ENCODE results near the gene CARMIL1. TPM values are rescaled to one million over a fixed set of nuclear protein-coding genes. Genes with fewer than 3 reads are reported as not detected.
A peak's percentile ranks its signal among the peaks of the same experiment; 100 is the strongest.

The CARMIL1 gene
- total RNA-seq, 1 experiment from 2014 or later: 2.6 TPM

DNA sequence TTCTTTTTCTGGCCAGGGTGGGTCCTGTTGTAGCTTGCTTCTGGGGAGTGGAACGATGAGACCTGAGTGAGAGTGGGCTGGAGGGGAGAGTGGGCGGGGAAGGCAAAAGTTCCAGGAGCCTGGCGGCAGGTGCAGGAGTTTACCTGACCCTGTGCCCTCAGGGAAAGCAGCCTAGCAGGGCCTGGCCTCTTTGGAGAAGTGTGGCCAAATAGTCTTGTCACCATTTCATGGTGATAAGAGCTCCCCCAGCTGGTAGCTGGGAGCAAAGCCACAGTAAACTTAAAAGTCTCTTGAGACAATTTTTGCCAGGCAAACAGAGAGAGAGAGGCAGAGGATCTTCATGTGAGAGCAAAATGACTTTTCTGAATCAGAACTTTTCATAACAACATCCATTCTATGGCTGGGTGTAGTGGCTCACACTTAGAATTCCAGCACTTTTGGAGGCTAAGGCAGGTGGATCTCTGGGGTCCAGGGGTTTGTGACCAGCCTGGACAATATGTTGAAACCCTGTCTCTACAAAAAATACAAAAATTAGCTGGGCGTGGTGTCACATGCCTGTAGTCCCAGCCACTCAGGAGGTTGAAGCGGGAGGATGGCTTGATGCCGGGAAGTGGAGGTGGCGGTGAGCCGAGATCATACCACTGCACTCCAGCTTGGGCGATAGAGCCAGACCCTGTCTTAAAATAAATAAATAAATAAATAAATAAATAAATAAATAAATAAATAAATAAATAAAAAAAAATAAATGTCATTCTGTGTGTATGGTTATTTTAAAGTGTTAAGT, 211.0 kb downstream of the CARMIL1 start:
- peak; percentile 59 for DNase-seq (ENCODE audit: extremely low read depth, low read depth)

DNA sequence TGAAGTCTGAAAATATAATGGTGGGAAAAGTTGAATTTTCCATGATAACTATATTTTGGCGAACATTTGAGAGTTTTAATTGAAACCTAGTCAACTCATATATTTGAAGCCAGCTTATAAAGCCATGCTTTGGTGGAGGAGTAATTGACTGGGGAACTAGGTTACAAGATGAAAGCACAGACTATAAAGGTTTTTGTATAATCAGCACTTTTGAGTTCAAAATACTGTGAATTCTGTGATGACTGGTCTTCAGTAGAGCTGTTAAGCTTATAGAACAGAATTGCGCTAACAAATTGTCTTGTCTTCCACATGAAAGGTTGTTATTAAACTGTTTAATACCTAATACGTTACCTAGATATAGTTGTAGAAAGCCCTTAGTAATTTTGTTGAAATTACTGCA, 213.8 kb downstream of the CARMIL1 start:
- no peak for DNase-seq (ENCODE audit: extremely low read depth, low read depth)

DNA sequence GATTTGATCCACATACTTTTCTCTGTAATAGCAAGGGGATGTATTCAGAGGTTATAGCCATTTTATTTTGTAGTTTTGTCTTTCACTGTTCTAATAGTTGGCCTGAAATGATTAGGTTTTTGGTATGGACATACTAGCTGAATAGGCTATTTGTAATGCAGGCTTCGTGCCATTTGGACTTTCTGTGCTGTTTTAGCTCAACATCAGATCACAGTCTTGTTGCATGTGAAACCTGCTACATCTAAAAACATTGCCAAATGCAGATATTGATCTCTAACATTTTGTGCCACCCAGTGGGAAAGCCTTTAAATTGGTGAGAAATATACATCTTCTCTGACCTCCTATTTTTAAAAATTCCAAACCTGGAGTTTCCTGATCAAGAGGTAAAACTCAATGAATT, 215.3 kb downstream of the CARMIL1 start:
- no peak for DNase-seq (ENCODE audit: extremely low read depth, low read depth)

DNA sequence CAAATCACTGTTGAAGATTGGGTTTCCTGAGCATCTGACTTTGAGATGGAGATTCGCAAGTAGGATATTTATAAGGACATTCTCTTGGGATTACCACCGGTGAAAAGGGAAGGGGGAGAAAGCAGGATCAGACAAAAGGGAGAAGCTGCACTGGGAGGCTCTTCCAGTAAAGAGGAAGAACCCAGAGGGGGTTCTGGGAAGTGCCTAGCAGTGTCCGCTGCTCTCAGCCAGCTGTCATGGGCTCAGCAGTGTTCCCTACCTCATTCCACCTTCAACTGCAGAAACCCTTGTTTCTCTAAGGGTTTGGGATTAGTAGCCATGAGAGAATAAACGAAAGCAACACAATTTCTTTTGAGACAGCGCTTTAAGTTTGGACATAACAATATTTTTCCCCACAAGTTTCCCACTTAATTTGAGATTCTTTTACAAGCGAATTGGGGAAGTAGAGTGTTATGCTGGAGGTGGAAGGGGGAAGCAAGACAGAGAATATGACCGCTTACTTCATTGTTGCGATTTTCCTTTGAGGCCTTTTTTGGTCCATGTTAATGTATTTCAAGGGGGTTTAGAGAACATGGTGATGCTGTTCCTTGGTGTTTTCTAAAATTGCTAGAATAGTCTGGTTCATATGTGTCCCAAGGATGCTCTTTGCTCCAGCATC, 218.3 kb downstream of the CARMIL1 start:
- no peak for DNase-seq (ENCODE audit: extremely low read depth, low read depth)

DNA sequence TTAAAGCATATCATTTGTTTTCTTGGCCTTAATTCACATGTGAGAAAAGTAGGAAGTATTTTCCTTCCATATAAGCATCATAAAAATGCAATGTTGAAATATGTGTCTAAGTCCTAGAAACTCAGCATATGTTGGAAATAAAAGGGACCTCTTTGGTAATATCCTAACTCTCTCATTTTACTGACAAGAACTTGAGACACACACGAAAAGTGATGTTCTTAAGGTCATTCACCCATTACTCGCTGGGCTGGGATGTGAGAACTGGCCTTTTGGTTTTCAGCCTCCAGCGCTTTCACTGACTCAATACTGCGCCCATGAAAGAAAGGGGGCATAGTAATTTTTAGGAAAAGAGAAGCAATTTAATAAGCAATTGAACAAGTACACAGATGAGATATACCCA, 219.3 kb downstream of the CARMIL1 start:
- no peak for DNase-seq (ENCODE audit: extremely low read depth, low read depth)

DNA sequence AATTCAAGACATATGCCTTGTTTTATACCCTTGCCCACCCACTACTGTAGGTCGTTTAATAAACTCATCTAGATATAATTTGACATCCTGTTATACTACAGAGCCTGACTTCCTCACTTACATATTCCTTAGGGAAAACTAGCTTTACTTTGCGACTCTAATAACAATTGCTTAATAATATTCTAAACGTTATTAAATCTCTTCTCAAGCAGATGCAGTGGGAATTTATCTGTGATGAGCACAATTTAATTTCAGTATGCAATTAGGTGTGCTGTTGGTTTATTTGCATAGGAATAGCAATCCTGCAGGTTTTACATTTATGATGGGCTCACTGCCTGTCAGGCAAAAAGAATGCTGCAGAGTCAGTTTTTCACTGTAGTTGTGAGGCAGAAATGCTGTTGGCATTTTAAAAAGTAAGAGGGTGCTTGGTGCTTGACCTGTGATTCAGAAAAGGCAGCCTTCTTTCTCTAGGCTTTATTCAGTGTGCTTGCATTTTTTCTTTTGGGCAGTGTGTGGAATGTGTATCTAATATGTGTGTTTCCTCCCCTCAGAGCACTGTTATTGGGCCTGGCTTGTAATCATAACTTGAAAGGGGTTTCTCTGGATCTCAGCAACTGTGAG, 220.6 kb downstream of the CARMIL1 start:
- no peak for DNase-seq (ENCODE audit: extremely low read depth, low read depth)

DNA sequence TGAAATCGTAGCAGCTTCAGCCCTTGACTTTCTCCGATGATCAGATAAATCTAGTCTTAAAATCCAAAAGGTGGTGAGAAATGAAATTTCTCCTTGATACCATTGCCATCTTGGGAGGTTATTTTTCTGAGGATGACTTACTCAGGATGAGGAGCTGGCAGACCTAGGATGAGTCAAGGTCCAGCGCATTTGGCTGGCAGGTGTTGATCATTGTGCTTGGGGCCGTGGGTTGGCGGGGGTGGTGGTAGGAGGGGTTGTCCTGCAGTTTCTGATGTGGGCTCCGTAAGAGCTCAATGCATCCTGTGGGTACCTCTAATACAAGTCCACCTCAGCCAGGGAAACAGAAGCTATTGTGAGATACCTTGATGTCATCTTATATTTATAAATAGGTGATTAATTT, 224.5 kb downstream of the CARMIL1 start:
- DNase-seq (ENCODE audit: extremely low read depth, low read depth): no peak

DNA sequence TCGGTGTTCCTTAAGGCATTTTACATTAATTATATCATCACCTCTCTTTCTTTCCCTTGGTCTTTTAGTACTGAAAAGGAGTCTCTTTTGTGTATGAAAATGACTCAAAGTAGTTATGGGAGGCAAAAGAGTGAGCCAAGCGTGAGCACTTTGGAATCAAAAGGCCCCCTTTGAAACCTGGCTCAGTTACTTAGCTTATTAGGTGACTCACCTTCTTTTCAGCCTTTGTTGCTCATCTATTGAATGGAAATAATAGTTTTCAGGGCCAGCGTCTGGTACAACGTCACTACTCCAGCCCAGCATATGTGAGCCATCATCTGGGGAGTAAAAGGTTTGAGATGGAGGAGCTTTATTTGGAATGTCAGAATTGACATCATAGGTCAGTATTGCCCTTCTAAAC, 225.5 kb downstream of the CARMIL1 start:
- no peak for DNase-seq (ENCODE audit: extremely low read depth, low read depth)

DNA sequence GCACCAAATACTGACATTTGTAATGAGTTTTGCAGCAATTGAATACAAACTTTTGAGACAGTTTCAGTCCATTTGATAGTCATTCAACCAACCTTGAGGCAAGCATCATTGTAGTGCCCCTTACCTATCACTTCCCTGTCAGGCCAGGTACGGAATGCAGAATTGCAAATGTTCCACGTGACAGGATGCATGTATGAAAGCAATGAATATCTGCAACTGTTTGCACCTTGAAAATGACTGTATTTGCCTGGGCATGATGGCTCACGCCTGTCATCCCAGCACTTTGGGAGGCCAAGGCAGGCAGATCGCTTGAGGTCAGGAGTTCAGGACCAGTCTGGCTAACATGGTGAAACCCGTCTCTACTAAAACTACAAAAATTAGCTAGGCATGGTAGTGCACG, 226.8 kb downstream of the CARMIL1 start:
- DNase-seq (ENCODE audit: extremely low read depth, low read depth): no peak

DNA sequence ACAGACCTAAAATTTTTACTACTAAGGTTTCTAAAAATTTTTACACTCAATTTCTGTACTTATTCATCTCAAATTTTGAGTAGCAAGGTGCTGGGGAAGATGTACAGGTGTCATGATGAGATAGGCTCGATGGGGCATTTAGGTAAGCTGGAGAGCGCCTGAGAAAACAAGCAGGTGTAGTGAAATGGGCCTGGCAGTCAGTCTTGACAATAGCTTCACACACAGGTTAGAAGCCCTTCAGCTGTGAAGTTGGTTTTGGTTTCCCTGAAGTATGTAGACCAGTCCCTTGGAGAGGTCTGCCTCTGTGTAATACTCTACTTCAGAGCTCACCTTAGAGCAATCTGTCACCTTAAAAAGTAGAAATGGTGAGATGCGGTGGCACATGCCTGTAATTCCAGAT, 228.9 kb downstream of the CARMIL1 start:
- no peak for DNase-seq (ENCODE audit: extremely low read depth, low read depth)

DNA sequence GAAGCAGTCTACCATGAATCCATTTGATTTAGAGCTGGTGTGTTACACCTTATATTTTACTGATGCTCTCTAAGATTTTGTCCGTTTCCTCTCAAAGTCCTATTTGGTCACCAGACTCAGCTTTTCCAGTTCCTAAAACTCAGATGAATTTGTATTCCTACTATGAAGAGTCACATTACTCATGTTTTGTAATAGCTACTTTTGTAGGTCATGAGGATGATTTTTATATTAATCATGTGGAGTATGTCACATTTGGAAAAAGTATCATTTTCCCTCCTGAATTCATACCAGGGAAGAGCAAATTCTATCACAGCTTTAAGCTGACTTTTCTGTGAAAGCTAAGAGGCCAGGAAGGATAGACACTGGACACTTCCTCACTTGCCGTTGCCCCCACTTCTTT, 232.2 kb downstream of the CARMIL1 start:
- DNase-seq (ENCODE audit: extremely low read depth, low read depth): no peak

DNA sequence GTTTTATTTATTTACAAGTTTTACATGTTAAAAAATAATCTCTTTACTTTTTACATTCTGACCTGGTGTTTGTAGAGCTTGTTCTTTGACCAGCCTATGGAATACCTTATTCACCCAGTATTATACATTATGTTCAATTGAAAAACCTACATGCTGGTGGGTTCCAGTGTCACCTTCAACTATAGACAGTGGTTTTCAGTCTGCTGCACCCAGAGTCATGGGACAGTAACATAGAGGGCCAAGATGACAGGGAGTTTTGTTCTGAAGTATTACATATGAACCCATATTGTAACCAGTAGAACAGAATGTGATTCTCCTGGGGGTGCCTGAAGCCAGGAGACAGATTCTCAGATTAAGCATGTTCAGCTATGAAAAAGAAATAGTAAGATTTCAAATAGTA, 233.4 kb downstream of the CARMIL1 start:
- no peak for DNase-seq (ENCODE audit: extremely low read depth, low read depth)

DNA sequence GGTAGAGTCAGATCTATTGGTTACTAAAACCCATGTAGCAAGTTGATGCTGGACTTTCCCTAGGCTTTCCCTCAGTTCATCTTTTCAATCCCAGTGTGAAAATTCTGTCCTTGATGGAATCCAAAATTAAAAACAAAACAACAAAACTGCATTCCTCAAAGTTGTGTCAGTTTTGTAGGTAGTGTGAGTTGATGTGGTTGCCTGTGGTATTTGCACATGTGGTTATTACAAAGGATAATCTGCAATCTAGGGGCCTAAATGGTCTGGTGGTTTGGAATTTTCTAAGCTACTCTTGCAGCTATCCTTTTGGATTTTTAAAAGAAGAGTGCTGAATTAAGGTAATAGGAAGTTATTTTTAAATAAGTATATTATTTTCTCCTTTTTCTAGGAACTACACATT, 240.7 kb downstream of the CARMIL1 start:
- DNase-seq (ENCODE audit: extremely low read depth, low read depth): no peak

DNA sequence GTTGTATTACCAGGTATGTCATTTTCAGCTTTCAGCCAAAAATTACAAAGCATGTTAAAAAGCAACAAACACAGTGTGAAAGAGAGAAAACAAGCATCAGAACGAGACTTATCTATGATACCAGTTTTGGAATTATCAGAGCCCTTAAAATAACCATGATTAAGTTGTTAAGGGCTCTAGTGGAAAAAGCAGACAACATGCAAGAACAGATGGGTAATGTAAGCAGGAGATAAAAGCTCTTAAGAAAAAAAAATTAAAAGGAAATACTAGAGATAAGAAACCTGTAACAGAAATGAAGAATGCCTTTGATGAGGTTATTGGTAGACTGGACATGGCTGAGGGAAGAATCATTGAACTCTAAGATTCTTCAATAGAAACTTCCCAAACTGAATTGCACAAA, 245.4 kb downstream of the CARMIL1 start:
- DNase-seq (ENCODE audit: extremely low read depth, low read depth): no peak

DNA sequence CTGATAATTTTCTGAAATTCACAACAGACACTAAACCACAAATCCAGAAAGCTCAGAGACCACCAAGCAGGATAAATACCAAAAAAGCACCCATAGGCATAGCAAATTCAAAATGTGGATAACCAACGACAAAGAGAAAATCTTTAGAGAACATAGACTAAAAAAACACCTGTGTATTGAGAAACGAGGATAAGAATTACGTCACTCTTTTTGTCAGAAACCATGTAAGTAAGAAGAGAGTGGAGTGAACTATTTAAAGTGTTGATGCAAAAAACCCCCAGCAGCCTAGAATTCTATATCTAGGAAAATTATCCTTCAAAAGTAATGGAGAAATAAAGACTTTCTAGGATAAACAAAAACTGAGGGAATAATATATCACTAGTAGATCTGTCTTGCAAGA, 245.9 kb downstream of the CARMIL1 start:
- DNase-seq (ENCODE audit: extremely low read depth, low read depth): no peak

DNA sequence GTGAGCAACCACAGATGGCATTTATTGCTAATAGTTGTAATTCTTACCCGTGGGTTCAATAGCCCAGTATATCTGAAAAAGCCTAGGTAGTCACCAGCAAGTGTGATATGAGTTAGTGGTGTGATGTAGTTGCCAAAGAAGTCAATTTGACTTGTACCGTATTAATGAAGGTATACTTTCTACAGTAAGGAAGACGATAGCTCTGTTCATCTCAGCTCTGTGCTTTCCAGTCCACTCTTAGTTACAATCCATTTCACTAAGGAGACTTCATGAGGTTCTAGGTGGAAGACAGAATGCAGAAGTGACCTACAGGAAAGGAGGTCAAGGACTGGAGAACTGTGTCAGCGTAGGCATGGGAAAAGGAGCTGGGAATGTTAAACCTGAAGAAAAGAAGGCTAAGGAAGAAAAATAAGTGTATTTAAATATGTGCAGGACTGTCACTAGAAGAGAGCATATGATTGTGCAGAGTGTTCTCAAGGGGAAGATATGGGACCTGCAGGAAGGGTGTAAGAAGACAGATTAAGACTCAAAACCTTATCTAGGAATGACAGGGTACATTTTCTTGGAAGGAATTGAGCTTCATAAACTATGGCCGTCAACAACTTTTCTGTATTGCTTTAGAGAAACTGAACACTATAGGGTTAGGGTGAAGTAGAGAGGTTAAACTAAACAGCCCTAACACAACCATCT, 255.9 kb downstream of the CARMIL1 start:
- DNase-seq (ENCODE audit: extremely low read depth, low read depth): no peak

DNA sequence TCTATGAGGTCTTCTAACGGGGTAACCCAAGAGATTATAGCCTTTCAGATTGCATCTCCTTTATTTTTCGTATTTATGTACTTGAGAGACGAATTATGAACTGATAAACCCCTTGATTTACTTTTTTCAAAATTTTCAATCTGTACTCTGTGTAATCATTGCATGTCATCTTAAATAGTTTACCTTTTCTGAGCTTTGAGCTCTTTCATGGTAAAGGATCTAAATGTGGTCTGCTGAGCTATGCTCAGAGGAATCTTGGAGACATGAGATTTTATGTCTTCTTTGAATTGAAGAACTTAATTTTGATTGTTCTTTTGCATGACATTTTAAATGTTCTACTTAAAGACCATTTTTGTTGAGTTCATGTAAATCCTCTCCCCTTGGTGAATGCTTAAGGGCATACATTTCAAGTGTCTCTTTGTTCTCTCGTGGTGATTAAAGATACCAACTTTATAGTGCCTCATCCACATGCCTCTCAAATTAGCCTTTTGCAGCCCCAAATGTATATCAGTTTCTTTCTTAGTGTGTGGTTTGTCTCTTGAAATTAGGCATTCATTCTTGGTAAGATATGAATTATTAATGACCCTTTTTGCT, 256.6 kb downstream of the CARMIL1 start:
- no peak for DNase-seq (ENCODE audit: extremely low read depth, low read depth)

DNA sequence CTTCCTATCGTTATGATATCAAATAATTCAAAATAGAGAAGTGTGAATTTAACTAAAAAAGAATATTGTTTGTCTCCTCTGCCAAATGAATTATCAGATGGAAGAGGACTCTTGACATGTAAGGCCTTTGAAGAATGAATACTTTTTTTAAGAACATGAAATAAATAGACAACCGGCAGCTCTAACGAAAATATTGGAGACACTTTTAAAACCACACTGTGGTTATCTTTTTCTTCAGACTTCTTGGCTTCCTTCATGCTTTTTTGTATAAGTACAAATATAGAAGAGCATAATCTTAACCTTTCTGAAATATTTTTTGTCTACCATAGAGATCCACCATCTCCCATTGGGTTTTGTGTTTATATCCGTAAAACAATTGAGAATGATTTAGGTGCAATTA, 257.6 kb downstream of the CARMIL1 start:
- DNase-seq (ENCODE audit: extremely low read depth, low read depth): no peak

DNA sequence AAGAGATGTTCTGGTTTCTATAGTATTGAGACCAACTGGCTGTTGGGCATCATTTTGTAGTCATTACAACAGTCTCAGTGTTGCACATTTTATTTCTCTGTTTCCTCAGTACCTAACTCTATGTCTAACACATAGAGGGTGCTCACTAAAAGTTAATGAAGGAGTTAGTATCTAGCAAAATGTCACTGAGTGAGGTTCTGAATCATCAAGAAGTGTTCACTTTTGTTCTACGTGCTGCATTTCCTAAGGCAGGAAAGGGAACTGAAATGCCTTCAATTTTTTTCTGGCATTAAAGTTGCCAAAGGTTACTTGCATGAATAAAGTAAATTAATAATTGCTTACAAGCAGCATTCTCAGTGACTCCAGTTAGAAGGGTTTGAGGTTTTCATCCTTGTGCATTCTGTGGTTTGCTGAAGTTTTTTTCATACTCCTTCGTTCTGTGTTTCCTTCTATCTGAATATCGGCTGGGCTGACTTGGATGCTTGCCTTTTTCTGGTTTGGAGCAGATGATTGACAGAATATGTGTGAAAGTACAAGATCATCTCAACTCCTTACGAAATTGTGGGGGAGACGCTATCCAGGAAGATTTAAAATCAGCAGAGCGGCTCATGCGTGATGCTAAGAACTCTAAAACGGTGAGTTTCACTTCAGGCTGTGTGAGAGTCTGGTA, 258.3 kb downstream of the CARMIL1 start:
- no peak for DNase-seq (ENCODE audit: extremely low read depth, low read depth)

DNA sequence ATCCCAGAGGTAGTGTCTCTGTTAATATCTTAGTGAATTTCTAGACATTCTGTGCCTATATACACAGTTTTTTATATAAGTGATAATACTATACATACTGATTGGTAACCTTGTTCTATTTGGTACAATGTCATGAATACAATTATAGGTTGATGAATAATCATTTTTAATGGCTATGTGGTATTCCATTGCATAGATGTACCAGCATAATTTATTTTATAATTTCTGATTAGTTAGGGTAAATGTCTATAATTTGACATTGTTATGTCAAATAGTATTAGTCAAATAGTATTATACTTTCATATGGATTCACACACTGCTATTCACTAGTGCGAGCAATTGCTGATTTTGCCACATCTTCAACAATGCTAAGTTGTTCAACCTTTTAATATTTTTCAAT, 262.1 kb downstream of the CARMIL1 start:
- no peak for DNase-seq (ENCODE audit: extremely low read depth, low read depth)
